Activated T-cell treated with anti-CD3 and anti-CD28 coated beads, Interleukin-2, amount 50 U/mL, for 1 hour (primary cell): ENCODE results near the gene ABTB1.

Source experiments
- DNase-seq: peaks from one replicate; pipeline ENCODE4 v3.0.0-alpha.2; 2020

ABTB1 gene

GRCh38 chr3:127723011-127723567 lies 50.3 kb downstream of the ABTB1 start:
- no peak for DNase-seq

GRCh38 chr3:127726894-127727293 lies 54.1 kb downstream of the ABTB1 start:
- no peak for DNase-seq

- no peak for DNase-seq
Measured at GRCh38 chr3:127728417-127729015, 55.8 kb downstream of the ABTB1 start.

GRCh38 chr3:127729556-127730056 lies 56.9 kb downstream of the ABTB1 start:
- no peak for DNase-seq

- no peak for DNase-seq
Measured at GRCh38 chr3:127730171-127730570, 57.4 kb downstream of the ABTB1 start.
